ENCODE measurements around the gene C1orf56.

C1orf56 gene

GRCh38 chr1:151047591-151047924 lies at the start of gene C1orf56:
Gene C1orf56, plus strand, starts transcription at chr1:151047751. Its CDS starts 97 bp downstream, at chr1:151047848.
- peak; percentile 75 for DNase-seq

- no peak for DNase-seq
Measured at GRCh38 chr1:150997949-150998348, 49.6 kb upstream of the C1orf56 start.

GRCh38 chr1:150999051-150999674 lies 48.4 kb upstream of the C1orf56 start:
- DNase-seq: peak; percentile 86

- no peak for DNase-seq
Measured at GRCh38 chr1:150999926-151000325, 47.6 kb upstream of the C1orf56 start.

- DNase-seq: no peak
Measured at GRCh38 chr1:151000408-151000807, 47.1 kb upstream of the C1orf56 start.

GRCh38 chr1:151001602-151002001 lies 45.9 kb upstream of the C1orf56 start:
- no peak for DNase-seq

- no peak for DNase-seq
Measured at GRCh38 chr1:151002051-151002450, 45.5 kb upstream of the C1orf56 start.

GRCh38 chr1:151002611-151003010 lies 44.9 kb upstream of the C1orf56 start:
- no peak for DNase-seq

GRCh38 chr1:151003180-151003579 lies 44.4 kb upstream of the C1orf56 start:
- DNase-seq: no peak

- DNase-seq: no peak
Measured at GRCh38 chr1:151005729-151006319, 41.7 kb upstream of the C1orf56 start.

GRCh38 chr1:151006327-151007052 lies 41.1 kb upstream of the C1orf56 start, which contains the start of gene MINDY1:
Gene MINDY1, minus strand, starts transcription at chr1:151006902. Its CDS starts 4,285 bp downstream, at chr1:151002617.
- DNase-seq: peak; percentile 85

GRCh38 chr1:151007853-151008243 lies 39.7 kb upstream of the C1orf56 start:
- DNase-seq: no peak

- DNase-seq: peak; percentile 95
Measured at GRCh38 chr1:151008244-151009205, 39.0 kb upstream of the C1orf56 start, which contains the start of gene PRUNE1. Gene PRUNE1, plus strand, starts transcription at chr1:151008449. Its CDS starts 184 bp downstream, at chr1:151008633.

- DNase-seq: peak; percentile 35
Measured at GRCh38 chr1:151009206-151009587, 38.4 kb upstream of the C1orf56 start.

- no peak for DNase-seq
Measured at GRCh38 chr1:151009674-151010345, 37.7 kb upstream of the C1orf56 start.

- DNase-seq: no peak
Measured at GRCh38 chr1:151010346-151010726, 37.2 kb upstream of the C1orf56 start.

GRCh38 chr1:151011154-151011850 lies 36.2 kb upstream of the C1orf56 start:
- DNase-seq: no peak

- no peak for DNase-seq
Measured at GRCh38 chr1:151012684-151013471, 34.7 kb upstream of the C1orf56 start.

- no peak for DNase-seq
Measured at GRCh38 chr1:151013518-151013917, 34.0 kb upstream of the C1orf56 start.

GRCh38 chr1:151024540-151025146 lies 22.9 kb upstream of the C1orf56 start:
- peak; percentile 63 for DNase-seq

Data from EL (cell line).